Osteoblast (primary cell): ENCODE results near the gene PUS10. TPM values are rescaled to one million over a fixed set of nuclear protein-coding genes. Genes with fewer than 3 reads are reported as not detected.
A peak's percentile ranks its signal among the peaks of the same experiment; 100 is the strongest.

Experiments used
- DNase-seq: peaks from one replicate; pipeline ENCODE4 v3.0.0; 2011; ENCODE audit warnings: low spot score, mixed read lengths; ENCODE audit not compliant: insufficient read length; ENCODE audit errors: missing footprints
- H2AFZ ChIP-seq: 2 replicates; pipeline ENCODE4 v1.6.0; 2011; ENCODE audit warnings: mild to moderate bottlenecking, low read length
- H3K27ac ChIP-seq: 2 replicates; pipeline ENCODE4 v1.5.1; 2011; ENCODE audit warnings: mild to moderate bottlenecking, low read depth, low read length, moderate library complexity
- H3K27me3 ChIP-seq: 2 replicates; pipeline ENCODE4 v1.6.0; 2012; ENCODE audit warnings: mild to moderate bottlenecking, control low read depth, inconsistent platforms, low read length, moderate library complexity; ENCODE audit not compliant: insufficient read depth
- H3K36me3 ChIP-seq: 2 replicates; pipeline ENCODE4 v1.5.1; 2011; ENCODE audit warnings: mild to moderate bottlenecking, low read length, control low read depth, moderate library complexity; ENCODE audit not compliant: insufficient read depth
- H3K4me1 ChIP-seq: 2 replicates; pipeline ENCODE4 v1.5.1; 2011; ENCODE audit warnings: mild to moderate bottlenecking, low read length, control low read depth, moderate library complexity; ENCODE audit not compliant: insufficient read depth
- H3K4me2 ChIP-seq: 2 replicates; pipeline ENCODE4 v1.6.0; 2011; ENCODE audit warnings: mild to moderate bottlenecking, low read length; ENCODE audit not compliant: insufficient read depth
- H3K4me3 ChIP-seq: fragments of 200-600 bp; sonication (generic); 3 replicates; pipeline ENCODE4 v1.5.1; 2012; ENCODE audit warnings: mild to moderate bottlenecking, low read length, inconsistent platforms; ENCODE audit not compliant: insufficient read depth
- H3K79me2 ChIP-seq: 2 replicates; pipeline ENCODE4 v1.6.0; 2012; ENCODE audit warnings: mild to moderate bottlenecking, low read length, control low read depth, inconsistent platforms; ENCODE audit not compliant: insufficient read depth
- H3K9me3 ChIP-seq: 2 replicates; pipeline ENCODE4 v1.5.1; 2011; ENCODE audit warnings: low read depth, low read length, control low read depth
- H4K20me1 ChIP-seq: 2 replicates; pipeline ENCODE4 v1.6.0; 2012; ENCODE audit warnings: mild to moderate bottlenecking, low read length, control low read depth; ENCODE audit not compliant: insufficient read depth
- CTCF ChIP-seq: IDR thresholded peaks from 2 replicates; pipeline ENCODE4 v1.5.1; 2011; ENCODE audit warnings: mild to moderate bottlenecking, low read depth, low read length, moderate library complexity; ENCODE audit errors: extremely low read depth
- total RNA-seq: library from RNA; depleted of rRNA; stranded (reverse); fragments of >200 nt; gene quantifications from 2 replicates; pipeline ENCODE4 v1.2.3, GENCODE V29; 2012

PUS10 gene
- total RNA-seq, 1 donor = 5.8 TPM

GRCh38 chr2:61023670-61024069 lies 5.6 kb upstream of the PUS10 start:
- TF ChIP-seq CTCF = no peak
- H2AFZ ChIP-seq = no peak overlapping the region
- H3K27me3 ChIP-seq = no peaks in the 10 kb centered on the region
- H3K4me1 ChIP-seq = peaks cover 4% of the 10 kb centered on the region
- no peaks in the 10 kb centered on the region for H3K9me3 ChIP-seq
- no peak overlapping the region for H3K27ac ChIP-seq
- peaks cover 11% of the 10 kb centered on the region for H4K20me1 ChIP-seq
- peaks cover 84% of the 10 kb centered on the region for H3K79me2 ChIP-seq
- H3K36me3 ChIP-seq = peaks cover 8% of the 10 kb centered on the region
- no peak overlapping the region for H3K4me3 ChIP-seq
- no peak overlapping the region for H3K4me2 ChIP-seq
- DNase-seq = no peak

GRCh38 chr2:61021228-61021660 lies 3.2 kb upstream of the PUS10 start:
- peaks cover 8% of the 10 kb centered on the region for H3K36me3 ChIP-seq
- no peak overlapping the region for H2AFZ ChIP-seq
- H3K79me2 ChIP-seq = peaks cover 92% of the 10 kb centered on the region
- no peak overlapping the region for H3K27ac ChIP-seq
- H3K27me3 ChIP-seq = no peaks in the 10 kb centered on the region
- H3K4me1 ChIP-seq = peaks cover 10% of the 10 kb centered on the region
- no peak overlapping the region for H3K4me2 ChIP-seq
- H3K9me3 ChIP-seq = no peaks in the 10 kb centered on the region
- H4K20me1 ChIP-seq = peaks cover 11% of the 10 kb centered on the region
- no peak overlapping the region for H3K4me3 ChIP-seq
- no peak for TF ChIP-seq CTCF
- no peak for DNase-seq

- DNase-seq = no peak
- Histone ChIP-seq H4K20me1 (peaks cover 4% of the 10 kb centered on the region), H3K9me3 (no peaks in the 10 kb centered on the region), H3K4me2 (peak overlapping the region; percentile 89), H3K27ac (no peak overlapping the region), H2AFZ (no peak overlapping the region), H3K36me3 (peaks cover 8% of the 10 kb centered on the region), H3K4me1 (peaks cover 11% of the 10 kb centered on the region), H3K27me3 (no peaks in the 10 kb centered on the region), H3K4me3 (peak overlapping the region; percentile 81), H3K79me2 (peaks cover 78% of the 10 kb centered on the region)
- no peak for TF ChIP-seq CTCF
These were observed 743 bp upstream of the PUS10 start for GRCh38 chr2:61018798-61019197.

- TF ChIP-seq CTCF = no peak
- peak overlapping the region; percentile 96 for H2AFZ ChIP-seq
- DNase-seq = no peak
- peak overlapping the region; percentile 89 for H3K4me2 ChIP-seq
- H3K4me1 ChIP-seq = peaks cover 11% of the 10 kb centered on the region
- peaks cover 8% of the 10 kb centered on the region for H3K36me3 ChIP-seq
- H3K79me2 ChIP-seq = peaks cover 73% of the 10 kb centered on the region
- H4K20me1 ChIP-seq = peaks cover 4% of the 10 kb centered on the region
- H3K27me3 ChIP-seq = no peaks in the 10 kb centered on the region
- H3K4me3 ChIP-seq = peak overlapping the region; percentile 81
- peak overlapping the region; percentile 79 for H3K27ac ChIP-seq
- H3K9me3 ChIP-seq = no peaks in the 10 kb centered on the region
These were observed 282 bp upstream of the PUS10 start for GRCh38 chr2:61018318-61018755.
